ENCODE results near the gene ARHGAP5. TPM values are rescaled to one million over a fixed set of nuclear protein-coding genes. Genes with fewer than 3 reads are reported as not detected.
"Not testable (repeated sequence)": the region's sequence is repeated elsewhere in the genome, so short reads cannot be mapped to it uniquely, and the experiment has no call there.

The ARHGAP5 gene
- total and polyA plus RNA-seq, 4 donors, result 20.7 to 120 (median 68.5) TPM

- DNase-seq, result no peak
- Histone ChIP-seq H3K27me3 (ENCODE audit: control insufficient read depth in 1 of 2, insufficient read depth in 2 of 2, low read length in 1 of 2) (no peaks in the 10 kb centered on the region), H3K36me3 (ENCODE audit: control insufficient read depth in 1 of 2, insufficient read depth in 2 of 2, low read length in 1 of 2) (no peaks in the 10 kb centered on the region), H3K4me3 (ENCODE audit: low read length in 2 of 2) (no peak overlapping the region), H3K27ac (ENCODE audit: low read depth in 1 of 2, low read length in 2 of 2) (no peak overlapping the region), H3K9me3 (ENCODE audit: control insufficient read depth, low read length) (no peaks in the 10 kb centered on the region), H3K4me1 (ENCODE audit: control insufficient read depth in 1 of 2, insufficient read depth in 2 of 2, low read length in 2 of 2) (peaks cover 0 to 4% of the 10 kb centered on the region in 2 donors)
- intact Hi-C loops (cut with DNase I), result loop anchor here in 1 of 2 donors (10.0 kb wide), 1 partner anchor 47 kb away; the partner anchor contains the start of gene ARHGAP5
- ATAC-seq (ENCODE audit: low FRiP score), result no peak
Observed at GRCh38 chr14:32121536-32121935, 44.4 kb downstream of the ARHGAP5 start.

GRCh38 chr14:32121948-32122347 is 44.8 kb downstream of the ARHGAP5 start:
- Histone ChIP-seq H3K9me3 (ENCODE audit: control insufficient read depth, low read length) (no peaks in the 10 kb centered on the region), H3K4me3 (ENCODE audit: low read length in 2 of 2) (no peak overlapping the region), H3K36me3 (ENCODE audit: control insufficient read depth in 1 of 2, insufficient read depth in 2 of 2, low read length in 1 of 2) (no peaks in the 10 kb centered on the region), H3K27me3 (ENCODE audit: control insufficient read depth in 1 of 2, insufficient read depth in 2 of 2, low read length in 1 of 2) (no peaks in the 10 kb centered on the region), H3K4me1 (ENCODE audit: control insufficient read depth in 1 of 2, insufficient read depth in 2 of 2, low read length in 2 of 2) (peaks cover 0 to 4% of the 10 kb centered on the region in 2 donors), H3K27ac (ENCODE audit: low read depth in 1 of 2, low read length in 2 of 2) (no peak overlapping the region)
- intact Hi-C loops (cut with DNase I), result loop anchor here in 1 of 2 donors (10.0 kb wide), 1 partner anchor 47 kb away; the partner anchor contains the start of gene ARHGAP5
- DNase-seq (no peak), ATAC-seq (ENCODE audit: low FRiP score) (no peak)
- WGBS, 2 donors, result 87 to 100% methylated on average over 1 of the region's 1 CpG

- not testable (repeated sequence) for H3K4me3 ChIP-seq (ENCODE audit: low read length in 2 of 2); H3K27ac ChIP-seq (ENCODE audit: low read depth in 1 of 2, low read length in 2 of 2); H3K36me3 ChIP-seq (ENCODE audit: control insufficient read depth in 1 of 2, insufficient read depth in 2 of 2, low read length in 1 of 2); H3K9me3 ChIP-seq (ENCODE audit: control insufficient read depth, low read length); ATAC-seq (ENCODE audit: low FRiP score); H3K4me1 ChIP-seq (ENCODE audit: control insufficient read depth in 1 of 2, insufficient read depth in 2 of 2, low read length in 2 of 2); DNase-seq; H3K27me3 ChIP-seq (ENCODE audit: control insufficient read depth in 1 of 2, insufficient read depth in 2 of 2, low read length in 1 of 2)
- WGBS, 2 donors, result 94 to 98% methylated on average over 3 to 6 of the region's 13 CpGs
- intact Hi-C loops (cut with DNase I), result loop anchor here in 1 of 2 donors (10.0 kb wide), 1 partner anchor 52 kb away; the partner anchor contains the start of gene ARHGAP5
Observed at GRCh38 chr14:32126899-32127730, 50.0 kb downstream of the ARHGAP5 start.

- intact Hi-C loops (cut with DNase I), result loop anchor here in 1 of 2 donors (10.0 kb wide), 1 partner anchor 53 kb away; the partner anchor contains the start of gene ARHGAP5
- H3K27ac ChIP-seq (ENCODE audit: low read depth in 1 of 2, low read length in 2 of 2); ATAC-seq (ENCODE audit: low FRiP score): not testable (repeated sequence)
Observed at GRCh38 chr14:32127731-32128654, 50.9 kb downstream of the ARHGAP5 start.

GRCh38 chr14:32128703-32129102 is 51.6 kb downstream of the ARHGAP5 start:
- no peak overlapping the region for H3K27ac ChIP-seq (ENCODE audit: low read depth in 1 of 2, low read length in 2 of 2)

More at GRCh38 chr14:32127731-32128654, 50.9 kb downstream of the ARHGAP5 start:
- H3K36me3 ChIP-seq (ENCODE audit: control insufficient read depth in 1 of 2, insufficient read depth in 2 of 2, low read length in 1 of 2); DNase-seq; H3K4me1 ChIP-seq (ENCODE audit: control insufficient read depth in 1 of 2, insufficient read depth in 2 of 2, low read length in 2 of 2); H3K9me3 ChIP-seq (ENCODE audit: control insufficient read depth, low read length); H3K4me3 ChIP-seq (ENCODE audit: low read length in 2 of 2); H3K27me3 ChIP-seq (ENCODE audit: control insufficient read depth in 1 of 2, insufficient read depth in 2 of 2, low read length in 1 of 2): not testable (repeated sequence)
- whole genome bisulfite sequencing, 2 donors, result 95 to 97% methylated on average over 52 to 57 of the region's 57 CpGs

GRCh38 chr14:32129124-32129523 is 52.0 kb downstream of the ARHGAP5 start:
- intact Hi-C loops (cut with DNase I), result loop anchor here in 1 of 2 donors (10.0 kb wide), 1 partner anchor 54 kb away; the partner anchor contains the start of gene ARHGAP5
- no peaks in the 10 kb centered on the region for H3K36me3 ChIP-seq (ENCODE audit: control insufficient read depth in 1 of 2, insufficient read depth in 2 of 2, low read length in 1 of 2)
- WGBS, 2 donors, result 4 to 10% methylated on average over 2 of the region's 2 CpGs
- no peak for ATAC-seq (ENCODE audit: low FRiP score)
- no peaks in the 10 kb centered on the region for H3K27me3 ChIP-seq (ENCODE audit: control insufficient read depth in 1 of 2, insufficient read depth in 2 of 2, low read length in 1 of 2)
- no peak overlapping the region for H3K4me3 ChIP-seq (ENCODE audit: low read length in 2 of 2)
- H3K4me1 ChIP-seq (ENCODE audit: control insufficient read depth in 1 of 2, insufficient read depth in 2 of 2, low read length in 2 of 2), result peaks cover 0 to 5% of the 10 kb centered on the region in 2 donors
- no peak overlapping the region for H3K27ac ChIP-seq (ENCODE audit: low read depth in 1 of 2, low read length in 2 of 2)
- DNase-seq, result no peak
- no peaks in the 10 kb centered on the region for H3K9me3 ChIP-seq (ENCODE audit: control insufficient read depth, low read length)

More at GRCh38 chr14:32128703-32129102, 51.6 kb downstream of the ARHGAP5 start:
- WGBS, 2 donors, result 45 to 49% methylated on average over 1 of the region's 1 CpG
- Histone ChIP-seq H3K9me3 (ENCODE audit: control insufficient read depth, low read length) (no peaks in the 10 kb centered on the region), H3K36me3 (ENCODE audit: control insufficient read depth in 1 of 2, insufficient read depth in 2 of 2, low read length in 1 of 2) (no peaks in the 10 kb centered on the region), H3K27me3 (ENCODE audit: control insufficient read depth in 1 of 2, insufficient read depth in 2 of 2, low read length in 1 of 2) (no peaks in the 10 kb centered on the region), H3K4me1 (ENCODE audit: control insufficient read depth in 1 of 2, insufficient read depth in 2 of 2, low read length in 2 of 2) (peaks cover 0 to 8% of the 10 kb centered on the region in 2 donors), H3K4me3 (ENCODE audit: low read length in 2 of 2) (no peak overlapping the region)
- intact Hi-C loops (cut with DNase I), result loop anchor here in 1 of 2 donors (10.0 kb wide), 1 partner anchor 54 kb away; the partner anchor contains the start of gene ARHGAP5
- no peak for DNase-seq
- ATAC-seq (ENCODE audit: low FRiP score), result no peak

GRCh38 chr14:32131689-32132088 is 54.6 kb downstream of the ARHGAP5 start:
- DNase-seq; H3K9me3 ChIP-seq (ENCODE audit: control insufficient read depth, low read length); H3K27me3 ChIP-seq (ENCODE audit: control insufficient read depth in 1 of 2, insufficient read depth in 2 of 2, low read length in 1 of 2); H3K4me1 ChIP-seq (ENCODE audit: control insufficient read depth in 1 of 2, insufficient read depth in 2 of 2, low read length in 2 of 2); intact Hi-C loops (cut with DNase I); ATAC-seq (ENCODE audit: low FRiP score); H3K27ac ChIP-seq (ENCODE audit: low read depth in 1 of 2, low read length in 2 of 2); H3K4me3 ChIP-seq (ENCODE audit: low read length in 2 of 2); H3K36me3 ChIP-seq (ENCODE audit: control insufficient read depth in 1 of 2, insufficient read depth in 2 of 2, low read length in 1 of 2): not testable (repeated sequence)
- 97 to 100% methylated on average over 3 to 5 of the region's 5 CpGs for WGBS, 2 donors

- no peak overlapping the region for H3K4me3 ChIP-seq (ENCODE audit: low read length in 2 of 2)
- 33 to 42% methylated on average over 3 of the region's 3 CpGs for WGBS, 2 donors
- no peak overlapping the region for H3K27ac ChIP-seq (ENCODE audit: low read depth in 1 of 2, low read length in 2 of 2)
- intact Hi-C loops (cut with DNase I), result no loop called here
- no peaks in the 10 kb centered on the region for H3K27me3 ChIP-seq (ENCODE audit: control insufficient read depth in 1 of 2, insufficient read depth in 2 of 2, low read length in 1 of 2)
- ATAC-seq (ENCODE audit: low FRiP score) (no peak), DNase-seq (no peak)
- H3K4me1 ChIP-seq (ENCODE audit: control insufficient read depth in 1 of 2, insufficient read depth in 2 of 2, low read length in 2 of 2), result peaks cover 0 to 3% of the 10 kb centered on the region in 2 donors
- peaks cover 2% of the 10 kb centered on the region for H3K9me3 ChIP-seq (ENCODE audit: control insufficient read depth, low read length)
- no peaks in the 10 kb centered on the region for H3K36me3 ChIP-seq (ENCODE audit: control insufficient read depth in 1 of 2, insufficient read depth in 2 of 2, low read length in 1 of 2)
Observed at GRCh38 chr14:32134448-32135097, 57.5 kb downstream of the ARHGAP5 start.

Measured in aorta (tissue), 5 donors.